Measurements from ENCODE around the gene NRXN3. TPM values are rescaled to one million over a fixed set of nuclear protein-coding genes. Genes with fewer than 3 reads are reported as not detected.

NRXN3 gene
- total and polyA plus RNA-seq, 2 of the 4 experiments (the other 2 are of a cell fraction), result 4.8 to 25.1 TPM

DNA sequence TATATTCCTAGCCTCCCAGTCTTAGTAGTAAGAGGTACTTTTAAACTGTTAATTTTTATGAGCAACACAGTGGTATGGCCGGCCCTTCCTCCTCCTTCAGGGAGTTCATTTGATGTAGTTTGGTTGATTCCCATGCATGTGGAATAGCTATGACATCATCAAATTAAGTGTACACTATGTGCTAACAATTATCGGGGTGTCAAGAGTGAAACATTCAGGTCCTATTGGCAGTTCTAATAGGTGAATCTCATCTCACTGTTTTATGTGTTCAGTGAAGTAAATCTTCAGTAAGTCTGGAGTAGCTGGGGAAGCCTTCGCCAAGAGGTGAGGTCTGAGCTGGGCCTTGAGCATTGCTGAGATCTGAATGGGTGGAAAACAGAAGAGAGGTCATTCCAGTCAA is 1384.6 kb downstream of the NRXN3 start:
- H2AK5ac ChIP-seq (ENCODE audit: low read depth, low read length), result no peak overlapping the region
- no peak for DNase-seq
- no peak overlapping the region for H2BK5ac ChIP-seq (ENCODE audit: low read depth, low read length, poor library complexity, severe bottlenecking)
- 100% methylated on average over 1 of the region's 3 CpGs; no CpG with 5 or more reads in 1 of the 2 experiments for WGBS, 2 experiments (ENCODE audit: extremely low coverage in 2 of 2, insufficient read length in 1 of 2)
- no peaks in the 10 kb centered on the region for H3K9me3 ChIP-seq (ENCODE audit: control insufficient read depth, insufficient read depth, low read length)
- no peaks in the 10 kb centered on the region for H3K79me1 ChIP-seq (ENCODE audit: low read depth in 1 of 2, low read length in 2 of 2)
- no TSS peak for BruUV-seq (replicated peaks)
- H4K5ac ChIP-seq (ENCODE audit: low read depth, low read length), result no peak overlapping the region
- intact Hi-C loops (cut with micrococcal nuclease) (no loop called here), dilution Hi-C loops (cut with HindIII; ENCODE audit: low sequenced_read_pairs, unreplicated experiment) (no loop called here), in situ Hi-C loops (cut with MboI; ENCODE audit: low sequenced_read_pairs) (no loop called here)
- H3K9me1 ChIP-seq (ENCODE audit: insufficient read depth, low read length), result no peaks in the 10 kb centered on the region
- H2BK20ac ChIP-seq (ENCODE audit: low read depth, low read length), result no peak overlapping the region
- TF ChIP-seq BHLHE40 (IDR thresholded peaks at IDR 0.05; ENCODE audit: low read depth, low read length) (no peak), RAD21 (IDR thresholded peaks at IDR 0.05; ENCODE audit: low read length) (no peak), CEBPB (IDR thresholded peaks at IDR 0.05; ENCODE audit: low read depth, low read length) (no peak), MAZ (IDR thresholded peaks at IDR 0.05; ENCODE audit: borderline replicate concordance, low read depth, low read length) (no peak), RFX5 (IDR thresholded peaks at IDR 0.05; ENCODE audit: low read depth, low read length) (no peak)
- no peak overlapping the region for H3K4me2 ChIP-seq (ENCODE audit: low read depth, low read length)
- H2AFZ ChIP-seq (replicated peaks; ENCODE audit: low read length, poor library complexity), result no peak overlapping the region
- H3K27me3 ChIP-seq (ENCODE audit: control insufficient read depth, insufficient read depth, low read length), result no peaks in the 10 kb centered on the region
- no peak overlapping the region for H3K27ac ChIP-seq (ENCODE audit: insufficient read depth, low read length)
- H3K14ac ChIP-seq (replicated peaks; ENCODE audit: low read depth, low read length), result no peak overlapping the region
- no peak overlapping the region for H3K9ac ChIP-seq (ENCODE audit: low read depth, low read length)
- no peak overlapping the region for H3K18ac ChIP-seq (ENCODE audit: low read depth, low read length)
- no peaks in the 10 kb centered on the region for H3K36me3 ChIP-seq (ENCODE audit: control insufficient read depth, insufficient read depth, low read length)
- H4K8ac ChIP-seq (ENCODE audit: low read depth in 2 of 2, low read length in 2 of 2), result no peak overlapping the region
- no peak overlapping the region for H2BK15ac ChIP-seq (ENCODE audit: low read depth, low read length)
- no peak for ATAC-seq (ENCODE audit: low read depth)
- H3K56ac ChIP-seq (ENCODE audit: extremely low read depth, insufficient read depth, low read length), result no peak overlapping the region
- no peak overlapping the region for H3K4me3 ChIP-seq (ENCODE audit: insufficient read depth, low read depth, low read length)
- POLR2A ChIA-PET (ENCODE audit: unreplicated experiment), result no interaction called here
- CTCF ChIA-PET, result interaction anchor here (3.3 kb wide), 1 partner anchor 11 kb away, joined by 9 read pairs; no protein-coding TSS in a partner anchor
- H4K20me1 ChIP-seq (ENCODE audit: insufficient read depth, low read length), result no peaks in the 10 kb centered on the region
- H3K23ac ChIP-seq (ENCODE audit: low read depth, low read length), result no peak overlapping the region
- no peak overlapping the region for H2BK120ac ChIP-seq (ENCODE audit: low read depth, low read length)
- H4K91ac ChIP-seq (ENCODE audit: insufficient read depth, low read depth, low read length), result no peak overlapping the region
- no peak overlapping the region for H3K4ac ChIP-seq (ENCODE audit: low read depth, low read length)
- no peak overlapping the region for H2AK9ac ChIP-seq (replicated peaks; ENCODE audit: low read depth, low read length, poor library complexity)
- H3K4me1 ChIP-seq (ENCODE audit: control insufficient read depth, insufficient read depth, low read length), result peaks cover 4% of the 10 kb centered on the region; the same call in 1 of the 2 replicates

All from IMR-90 (cell line).